ENCODE results near the gene TCERG1L. TPM values are rescaled to one million over a fixed set of nuclear protein-coding genes. Genes with fewer than 3 reads are reported as not detected.

TCERG1L gene
- total RNA-seq, 1 donor from 2014 or later: 0.46 TPM

DNA sequence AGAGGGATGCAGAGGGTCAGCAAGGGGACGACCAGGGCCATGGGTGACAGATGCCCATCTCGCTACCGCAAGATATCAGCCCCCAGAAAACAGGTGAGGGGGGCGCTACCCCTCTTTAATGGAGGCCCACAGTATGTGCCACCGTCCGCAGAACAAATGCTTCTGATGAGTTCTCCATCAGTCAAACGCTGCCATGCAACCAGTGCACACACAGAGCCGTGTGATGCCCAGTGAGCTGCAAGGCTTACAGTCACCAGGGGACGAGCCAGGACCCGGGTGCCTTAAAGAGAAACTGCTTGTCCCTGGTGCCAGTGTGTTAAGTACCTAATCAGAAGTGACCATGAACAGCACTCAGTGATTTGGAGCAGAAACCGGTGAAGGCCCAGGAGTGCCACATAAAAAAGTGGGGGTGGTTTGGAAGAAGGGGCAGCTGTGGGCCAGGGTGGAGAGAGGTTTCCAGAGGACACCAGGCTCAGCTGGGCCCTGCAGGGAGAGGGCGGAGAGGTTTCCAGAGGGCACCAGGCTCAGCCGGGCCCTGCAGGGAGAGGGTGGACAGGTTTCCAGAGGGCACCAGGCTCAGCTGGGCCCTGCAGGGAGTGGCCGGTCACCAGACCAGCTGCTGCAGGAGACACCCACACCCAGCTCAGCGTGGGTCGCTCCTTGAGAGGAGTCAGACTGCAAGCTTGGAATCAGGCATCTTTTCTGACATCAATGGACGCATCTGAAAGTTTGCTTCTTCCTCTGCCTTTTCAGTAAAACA lies 50.9 kb downstream of the TCERG1L start:
- H3K4me3 ChIP-seq (ENCODE audit: low read depth, low read length): no peak overlapping the region
- H3K36me3 ChIP-seq (ENCODE audit: control insufficient read depth, insufficient read depth, low read length): no peaks in the 10 kb centered on the region
- TF ChIP-seq, protein P1, sequence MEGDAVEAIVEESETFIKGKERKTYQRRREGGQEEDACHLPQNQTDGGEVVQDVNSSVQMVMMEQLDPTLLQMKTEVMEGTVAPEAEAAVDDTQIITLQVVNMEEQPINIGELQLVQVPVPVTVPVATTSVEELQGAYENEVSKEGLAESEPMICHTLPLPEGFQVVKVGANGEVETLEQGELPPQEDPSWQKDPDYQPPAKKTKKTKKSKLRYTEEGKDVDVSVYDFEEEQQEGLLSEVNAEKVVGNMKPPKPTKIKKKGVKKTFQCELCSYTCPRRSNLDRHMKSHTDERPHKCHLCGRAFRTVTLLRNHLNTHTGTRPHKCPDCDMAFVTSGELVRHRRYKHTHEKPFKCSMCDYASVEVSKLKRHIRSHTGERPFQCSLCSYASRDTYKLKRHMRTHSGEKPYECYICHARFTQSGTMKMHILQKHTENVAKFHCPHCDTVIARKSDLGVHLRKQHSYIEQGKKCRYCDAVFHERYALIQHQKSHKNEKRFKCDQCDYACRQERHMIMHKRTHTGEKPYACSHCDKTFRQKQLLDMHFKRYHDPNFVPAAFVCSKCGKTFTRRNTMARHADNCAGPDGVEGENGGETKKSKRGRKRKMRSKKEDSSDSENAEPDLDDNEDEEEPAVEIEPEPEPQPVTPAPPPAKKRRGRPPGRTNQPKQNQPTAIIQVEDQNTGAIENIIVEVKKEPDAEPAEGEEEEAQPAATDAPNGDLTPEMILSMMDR (IDR thresholded peaks at IDR 0.05; ENCODE audit: insufficient read depth, low read length, poor library complexity, severe bottlenecking): no peak
- no peaks in the 10 kb centered on the region for H3K27me3 ChIP-seq (ENCODE audit: control insufficient read depth, insufficient read depth, low read length)
- no peak for DNase-seq (ENCODE audit: low read depth)

DNA sequence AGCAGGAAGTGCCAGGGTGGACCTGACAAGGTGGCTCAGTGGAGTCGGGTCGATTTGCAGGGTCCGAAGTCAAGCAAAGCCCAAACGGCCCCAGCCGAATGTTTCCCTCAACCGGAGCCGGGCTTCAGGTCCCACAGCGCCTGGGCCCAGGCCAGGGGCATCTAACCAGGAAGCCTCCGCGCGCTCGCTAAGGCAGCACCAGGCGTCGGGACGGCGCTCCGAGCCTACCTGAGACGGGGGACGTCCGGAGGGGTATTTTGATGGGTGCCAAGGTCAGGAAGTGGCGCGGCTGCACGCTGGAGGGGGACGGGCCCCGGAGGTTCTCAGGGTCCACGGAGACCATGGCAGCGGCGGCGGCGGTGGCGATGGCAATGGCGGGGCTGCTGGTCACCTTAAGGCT lies 51.5 kb downstream of the TCERG1L start:
- Histone ChIP-seq H3K36me3 (ENCODE audit: control insufficient read depth, insufficient read depth, low read length) (no peaks in the 10 kb centered on the region), H3K27me3 (ENCODE audit: control insufficient read depth, insufficient read depth, low read length) (no peaks in the 10 kb centered on the region), H3K4me3 (ENCODE audit: low read depth, low read length) (no peak overlapping the region)
- TF ChIP-seq, protein P1 (IDR thresholded peaks at IDR 0.05; ENCODE audit: insufficient read depth, low read length, poor library complexity, severe bottlenecking): no peak
- DNase-seq (ENCODE audit: low read depth): no peak

DNA sequence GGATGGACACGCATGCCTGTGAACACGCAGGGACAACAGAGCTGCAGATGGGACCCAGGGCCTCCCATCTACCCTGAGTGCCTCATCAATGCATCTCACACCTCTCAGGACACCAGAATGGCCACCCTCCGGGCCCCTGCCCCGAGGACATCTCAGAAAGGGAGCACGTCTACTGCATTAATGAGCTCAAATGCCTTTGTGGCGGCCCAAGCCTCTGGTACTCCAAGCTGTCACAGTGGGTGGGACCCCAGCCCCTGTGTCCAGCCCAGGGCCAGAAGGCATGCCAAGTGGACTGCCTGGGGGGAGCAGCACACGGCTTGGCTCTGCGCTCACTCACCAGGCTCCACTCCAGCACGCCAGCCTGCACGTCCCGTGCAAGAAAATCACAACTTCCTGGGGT lies 52.0 kb downstream of the TCERG1L start:
- no peak for DNase-seq (ENCODE audit: low read depth)
- H3K4me3 ChIP-seq (ENCODE audit: low read depth, low read length): no peak overlapping the region
- H3K27me3 ChIP-seq (ENCODE audit: control insufficient read depth, insufficient read depth, low read length): no peaks in the 10 kb centered on the region
- TF ChIP-seq, protein P1 (IDR thresholded peaks at IDR 0.05; ENCODE audit: insufficient read depth, low read length, poor library complexity, severe bottlenecking): no peak
- H3K36me3 ChIP-seq (ENCODE audit: control insufficient read depth, insufficient read depth, low read length): no peaks in the 10 kb centered on the region

DNA sequence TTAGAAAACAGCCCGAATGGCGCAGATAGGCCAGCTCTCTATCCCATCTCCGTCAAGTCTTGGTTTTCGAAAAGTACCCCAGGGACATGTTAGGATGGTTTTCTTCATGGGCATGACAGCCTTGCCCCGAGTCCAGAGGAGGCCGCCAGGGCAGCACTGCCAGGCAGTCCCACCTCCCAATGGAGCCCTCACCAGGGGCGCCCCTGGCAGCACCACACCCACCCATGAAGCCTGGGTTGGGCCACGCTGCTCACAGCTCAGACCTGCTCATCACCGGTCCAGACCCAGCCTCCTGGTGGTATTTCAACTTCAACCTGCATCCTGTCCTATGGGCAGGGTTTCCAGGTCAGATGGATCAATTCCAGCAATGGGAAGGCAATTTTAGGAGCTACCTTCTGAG lies 53.3 kb downstream of the TCERG1L start:
- no peak for DNase-seq (ENCODE audit: low read depth)
- no peaks in the 10 kb centered on the region for H3K36me3 ChIP-seq (ENCODE audit: control insufficient read depth, insufficient read depth, low read length)
- H3K27me3 ChIP-seq (ENCODE audit: control insufficient read depth, insufficient read depth, low read length): no peaks in the 10 kb centered on the region
- TF ChIP-seq, protein P1 (IDR thresholded peaks at IDR 0.05; ENCODE audit: insufficient read depth, low read length, poor library complexity, severe bottlenecking): no peak
- no peak overlapping the region for H3K4me3 ChIP-seq (ENCODE audit: low read depth, low read length)

DNA sequence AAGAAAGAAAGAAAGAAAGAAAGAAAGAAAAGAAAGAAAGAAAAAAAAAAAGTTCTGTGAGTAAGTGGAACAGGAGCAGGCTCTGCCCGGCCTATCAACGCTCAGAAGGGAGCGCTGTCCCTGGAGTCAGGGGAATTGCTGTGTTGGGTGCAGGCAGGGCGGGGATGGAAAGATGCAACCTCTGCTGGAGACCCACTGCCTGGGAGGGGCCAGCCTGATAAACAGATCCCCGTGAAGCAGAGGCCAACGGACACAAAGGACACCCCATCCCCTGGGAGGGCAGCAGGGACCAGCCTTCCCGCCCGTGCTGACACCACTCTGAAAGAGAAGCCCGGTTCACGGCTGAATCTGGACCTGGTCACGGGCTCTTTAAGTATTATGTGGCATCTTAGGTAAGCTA lies 54.5 kb downstream of the TCERG1L start:
- TF ChIP-seq, protein P1 (IDR thresholded peaks at IDR 0.05; ENCODE audit: insufficient read depth, low read length, poor library complexity, severe bottlenecking): no peak
- Histone ChIP-seq H3K4me3 (ENCODE audit: low read depth, low read length) (no peak overlapping the region), H3K27me3 (ENCODE audit: control insufficient read depth, insufficient read depth, low read length) (no peaks in the 10 kb centered on the region), H3K36me3 (ENCODE audit: control insufficient read depth, insufficient read depth, low read length) (no peaks in the 10 kb centered on the region)
- DNase-seq (ENCODE audit: low read depth): no peak

DNA sequence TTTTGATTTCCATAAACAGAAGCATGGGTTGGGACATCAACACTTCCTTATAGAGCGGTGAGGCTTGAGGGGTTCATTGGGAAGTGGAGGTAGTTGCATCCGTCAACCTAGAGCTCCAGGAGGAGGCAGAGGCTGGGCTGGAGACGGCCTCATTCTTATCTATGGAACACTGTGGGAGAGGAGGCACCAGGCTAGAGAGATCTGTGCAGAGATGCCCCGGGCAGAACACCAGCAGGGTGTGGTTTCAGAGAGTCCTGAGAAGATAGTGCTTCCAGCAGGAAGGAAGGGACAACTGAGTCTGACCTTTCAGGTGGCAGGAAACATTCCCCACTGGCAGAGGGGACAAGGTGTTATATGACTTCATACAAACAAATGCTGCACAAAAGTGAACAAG lies 56.7 kb downstream of the TCERG1L start:
- Histone ChIP-seq H3K4me3 (ENCODE audit: low read depth, low read length) (no peak overlapping the region), H3K27me3 (ENCODE audit: control insufficient read depth, insufficient read depth, low read length) (no peaks in the 10 kb centered on the region), H3K36me3 (ENCODE audit: control insufficient read depth, insufficient read depth, low read length) (no peaks in the 10 kb centered on the region)
- no peak for DNase-seq (ENCODE audit: low read depth)
- TF ChIP-seq, protein P1 (IDR thresholded peaks at IDR 0.05; ENCODE audit: insufficient read depth, low read length, poor library complexity, severe bottlenecking): no peak

Data from kidney epithelial cell (primary cell).